ENCODE results near the gene NFU1. TPM values are rescaled to one million over a fixed set of nuclear protein-coding genes. Genes with fewer than 3 reads are reported as not detected.
"Not testable (repeated sequence)": the region's sequence is repeated elsewhere in the genome, so short reads cannot be mapped to it uniquely, and the experiment has no call there.

NFU1 gene
- total and polyA plus RNA-seq, 2 of the 13 experiments (the other 11 are each of a cell fraction or from before 2014, with no cell fraction given) = 39.1 to 84.0 TPM

DNA sequence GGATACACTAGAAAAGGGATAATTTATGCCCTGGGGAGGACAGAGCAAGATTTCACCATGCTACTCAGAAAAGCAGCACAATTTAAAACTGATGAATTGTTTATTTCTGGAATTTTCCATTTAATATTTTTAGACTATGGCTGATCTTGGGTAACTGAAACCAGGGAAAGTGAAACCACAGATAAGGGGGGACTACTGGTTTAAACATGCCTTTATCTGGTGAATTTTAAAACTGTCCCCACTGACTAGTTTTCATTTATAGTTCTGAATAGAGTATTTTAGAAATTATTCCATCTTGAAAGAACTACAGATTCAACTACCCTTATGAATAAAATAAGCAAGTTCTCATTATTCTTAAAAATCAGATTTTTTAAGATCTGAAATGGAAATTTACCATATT lies 15.0 kb downstream of the NFU1 start (continued):
- no peak for TF ChIP-seq NFE2L2 (IDR thresholded peaks at IDR 0.05; ENCODE audit: low read length)

DNA sequence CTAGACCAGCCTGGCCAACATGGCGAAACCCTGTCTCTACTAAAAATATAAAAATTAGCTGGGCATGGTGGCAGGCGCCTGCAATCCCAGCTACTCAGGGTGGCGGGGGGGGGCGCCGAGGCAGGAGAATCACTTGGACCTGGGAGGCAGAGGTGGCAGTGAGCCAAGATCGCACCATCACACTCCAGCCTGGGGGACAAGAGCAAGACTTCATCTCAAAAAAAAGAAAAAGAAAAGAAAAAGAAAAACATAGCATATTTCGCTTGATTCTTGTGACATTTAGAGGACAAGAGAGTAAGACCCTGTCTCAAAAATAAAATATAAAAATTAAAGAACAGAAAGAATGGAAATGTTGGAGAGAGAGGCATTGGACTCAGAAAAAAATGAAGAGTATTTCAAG lies 18.1 kb downstream of the NFU1 start:
- WGBS (ENCODE audit: low lambda C conversion rate) = 84% methylated on average over 7 of the region's 7 CpGs
- H3K4me1 ChIP-seq (ENCODE audit: insufficient read depth, low read length); BruUV-seq (replicated peaks); H2AFZ ChIP-seq (ENCODE audit: low read length); H3K9ac ChIP-seq (ENCODE audit: insufficient read depth, low read depth, low read length); DNase-seq (ENCODE audit: low spot score); H3K4me2 ChIP-seq (ENCODE audit: low read depth, low read length); POLR2A ChIA-PET; ATAC-seq; in situ Hi-C loops (cut with HindIII; ENCODE audit: extremely low pct_ligation_motif_present, low pct_unique_long_range_greater_than_20kb); H4K20me1 ChIP-seq (ENCODE audit: insufficient read depth, low read length); CTCF ChIA-PET (ENCODE audit: low intra/inter-chr PET ratio, low total read pairs); H3K4me3 ChIP-seq (replicated peaks in 1 of 3; ENCODE audit: insufficient read depth in 1 of 3, low read depth in 2 of 3, low read length in 3 of 3); H3K9me3 ChIP-seq (ENCODE audit: low read length); H3K27ac ChIP-seq (ENCODE audit: extremely low read length, insufficient read depth, low read length); H3K79me2 ChIP-seq (ENCODE audit: insufficient read depth, low read length); FAIRE-seq; H3K27me3 ChIP-seq (ENCODE audit: control insufficient read depth in 1 of 2, insufficient read depth in 2 of 2, low read length in 2 of 2); intact Hi-C loops (cut with micrococcal nuclease; ENCODE audit: unreplicated experiment): not testable (repeated sequence)
- H3K36me3 ChIP-seq (replicated peaks in 1 of 2; ENCODE audit: control insufficient read depth in 1 of 2, insufficient read depth in 2 of 2, low read length in 2 of 2) = peaks cover 13 to 46% of the 10 kb centered on the region in 2 experiments; a peak in 4 of 5 replicates

DNA sequence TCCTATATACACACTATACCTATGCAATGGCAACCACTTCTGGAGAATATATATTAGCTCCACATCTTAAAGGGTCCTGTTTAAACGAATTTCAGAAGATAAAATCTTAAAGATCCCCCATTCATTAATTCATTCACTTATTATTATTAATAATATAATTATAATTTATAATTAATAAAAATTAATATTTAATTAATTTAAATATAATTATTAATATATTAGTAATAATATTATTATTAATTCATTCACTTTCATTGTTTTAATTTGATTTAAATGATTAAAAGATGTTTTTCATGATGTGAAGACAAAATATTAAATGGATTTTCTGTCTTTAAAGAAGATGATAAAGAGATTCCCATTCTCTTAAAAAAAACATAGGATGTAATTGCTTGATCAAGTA lies 21.1 kb downstream of the NFU1 start:
- no peak overlapping the region for H2AFZ ChIP-seq (ENCODE audit: low read length)
- no peak overlapping the region for H3K4me2 ChIP-seq (ENCODE audit: low read depth, low read length)
- ChIA-PET CTCF (ENCODE audit: low intra/inter-chr PET ratio, low total read pairs) (no interaction called here), POLR2A (no interaction called here)
- 31% methylated on average over 1 of the region's 1 CpG for WGBS (ENCODE audit: low lambda C conversion rate)
- H3K9ac ChIP-seq (ENCODE audit: insufficient read depth, low read depth, low read length) = no peak overlapping the region
- intact Hi-C loops (cut with micrococcal nuclease; ENCODE audit: unreplicated experiment) (no loop called here), in situ Hi-C loops (cut with HindIII; ENCODE audit: extremely low pct_ligation_motif_present, low pct_unique_long_range_greater_than_20kb) (no loop called here)
- FAIRE-seq (no peak), ATAC-seq (no peak), DNase-seq (ENCODE audit: low spot score) (no peak)
- no peak overlapping the region for H3K4me3 ChIP-seq (replicated peaks in 1 of 3; ENCODE audit: insufficient read depth in 1 of 3, low read depth in 2 of 3, low read length in 3 of 3)
- no peak overlapping the region for H3K27ac ChIP-seq (ENCODE audit: extremely low read length, insufficient read depth, low read length)
- TF ChIP-seq, protein P1, sequence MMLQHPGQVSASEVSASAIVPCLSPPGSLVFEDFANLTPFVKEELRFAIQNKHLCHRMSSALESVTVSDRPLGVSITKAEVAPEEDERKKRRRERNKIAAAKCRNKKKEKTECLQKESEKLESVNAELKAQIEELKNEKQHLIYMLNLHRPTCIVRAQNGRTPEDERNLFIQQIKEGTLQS (CRISPR knock-in tag; IDR thresholded peaks at IDR 0.05) = no peak
- TF ChIP-seq ASH2L (IDR thresholded peaks at IDR 0.05; ENCODE audit: insufficient read length, low read depth, low read length) (no peak), NFATC3 (CRISPR knock-in tag; IDR thresholded peaks at IDR 0.05) (no peak), ZNF205 (CRISPR knock-in tag; IDR thresholded peaks at IDR 0.05) (no peak), NAIF1 (CRISPR knock-in tag; IDR thresholded peaks at IDR 0.05; ENCODE audit: borderline replicate concordance) (no peak), ZNF879 (CRISPR knock-in tag; IDR thresholded peaks at IDR 0.05) (no peak), DPF2 (CRISPR knock-in tag; IDR thresholded peaks at IDR 0.05; ENCODE audit: borderline replicate concordance, low read depth) (no peak)
- TF ChIP-seq, protein P2, sequence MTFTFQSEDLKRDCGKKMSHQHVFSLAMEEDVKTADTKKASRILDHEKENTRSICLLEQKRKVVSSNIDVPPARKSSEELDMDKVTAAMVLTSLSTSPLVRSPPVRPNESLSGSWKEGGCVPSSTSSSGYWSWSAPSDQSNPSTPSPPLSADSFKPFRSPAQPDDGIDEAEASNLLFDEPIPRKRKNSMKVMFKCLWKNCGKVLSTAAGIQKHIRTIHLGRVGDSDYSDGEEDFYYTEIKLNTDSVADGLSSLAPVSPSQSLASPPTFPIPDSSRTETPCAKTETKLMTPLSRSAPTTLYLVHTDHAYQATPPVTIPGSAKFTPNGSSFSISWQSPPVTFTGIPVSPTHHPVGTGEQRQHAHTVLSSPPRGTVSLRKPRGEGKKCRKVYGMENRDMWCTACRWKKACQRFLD (CRISPR knock-in tag; IDR thresholded peaks at IDR 0.05; ENCODE audit: borderline replicate concordance) = no peak
- BruUV-seq (replicated peaks) = no TSS peak
- H3K9me3 ChIP-seq (ENCODE audit: low read length) = no peaks in the 10 kb centered on the region
- no peaks in the 10 kb centered on the region; a peak in 1 of 5 replicates for H3K27me3 ChIP-seq (ENCODE audit: control insufficient read depth in 1 of 2, insufficient read depth in 2 of 2, low read length in 2 of 2)
- no peaks in the 10 kb centered on the region for H3K4me1 ChIP-seq (ENCODE audit: insufficient read depth, low read length)
- H3K36me3 ChIP-seq (replicated peaks in 1 of 2; ENCODE audit: control insufficient read depth in 1 of 2, insufficient read depth in 2 of 2, low read length in 2 of 2) = peaks cover 12 to 51% of the 10 kb centered on the region in 2 experiments; a peak in 4 of 5 replicates
- no peaks in the 10 kb centered on the region for H4K20me1 ChIP-seq (ENCODE audit: insufficient read depth, low read length)
- no peaks in the 10 kb centered on the region for H3K79me2 ChIP-seq (ENCODE audit: insufficient read depth, low read length)

Measured in HepG2 (cell line).